GM21515 (cell line): ENCODE results near the gene KRT8.

Source experiments
- ATAC-seq: cut with Tn5 transposase; IDR thresholded peaks from one replicate; pipeline ENCODE4 v1.9.1; 2021; ENCODE audit not compliant: unreplicated experiment

The KRT8 gene

DNA sequence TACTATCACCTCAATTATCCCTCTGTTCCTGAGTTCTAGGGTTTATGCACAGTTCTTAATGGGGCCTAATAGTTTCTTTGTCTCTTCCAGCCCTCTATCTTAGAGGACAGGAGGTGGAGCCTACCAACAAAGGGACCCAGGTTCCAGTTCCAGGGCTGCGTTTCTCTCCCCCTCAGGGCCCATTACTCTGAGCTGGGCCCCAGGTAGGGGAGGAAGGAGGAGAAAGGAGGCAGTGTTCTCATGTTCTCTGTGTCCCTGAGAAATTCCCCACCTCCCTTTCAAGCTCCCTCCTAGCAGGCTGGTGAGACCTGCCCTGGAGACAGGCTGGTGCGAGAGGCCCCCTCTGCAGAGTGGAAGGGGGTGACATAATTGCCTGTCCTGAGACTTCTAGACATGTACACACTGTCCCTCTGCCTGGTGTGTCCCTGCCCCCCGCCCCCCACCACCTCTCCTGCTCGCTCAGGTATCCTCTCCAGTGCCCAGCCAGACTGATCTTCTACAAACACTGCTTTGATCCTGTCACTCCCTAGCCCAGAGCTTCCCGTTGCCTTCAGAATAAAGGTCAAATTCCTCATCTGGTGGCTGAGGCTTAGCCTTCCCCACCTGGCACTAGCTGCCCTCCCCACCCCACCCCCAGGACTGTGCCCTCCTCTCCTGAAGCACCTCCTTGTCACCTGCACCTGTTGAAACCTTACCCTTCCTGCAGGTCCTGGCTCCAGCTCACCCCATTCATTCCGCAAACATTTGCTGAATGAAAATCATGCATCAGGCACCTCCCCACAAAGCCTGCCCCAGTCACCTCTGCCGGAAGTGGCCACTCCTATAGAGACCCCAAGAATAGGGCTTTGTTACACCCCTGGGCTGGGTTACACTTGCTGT is 21.1 kb upstream of the KRT8 start:
- no peak for ATAC-seq

GRCh38 chr12:52924764-52925716 is 20.2 kb upstream of the KRT8 start:
- ATAC-seq, result no peak

GRCh38 chr12:52921488-52922165 is 16.8 kb upstream of the KRT8 start:
- ATAC-seq, result no peak

DNA sequence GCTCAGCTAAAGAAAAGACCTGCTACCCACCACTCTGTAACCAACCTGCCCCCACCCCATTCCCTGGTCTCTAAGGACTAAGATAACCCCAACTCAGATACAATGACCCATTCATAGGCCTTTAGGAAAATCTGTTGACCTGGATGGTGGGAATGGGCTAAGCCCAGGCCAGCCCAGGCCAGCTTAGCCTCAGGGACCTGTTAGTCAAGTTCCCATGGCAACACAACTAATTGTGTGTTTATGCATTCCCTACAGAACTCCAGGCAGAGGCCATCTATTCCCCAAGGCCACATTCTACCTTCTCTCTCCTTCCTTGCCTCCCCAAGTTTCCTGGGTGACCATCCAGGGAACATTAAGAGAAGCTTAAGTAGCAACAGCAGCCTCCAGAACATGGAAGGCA is 16.1 kb upstream of the KRT8 start:
- no peak for ATAC-seq

DNA sequence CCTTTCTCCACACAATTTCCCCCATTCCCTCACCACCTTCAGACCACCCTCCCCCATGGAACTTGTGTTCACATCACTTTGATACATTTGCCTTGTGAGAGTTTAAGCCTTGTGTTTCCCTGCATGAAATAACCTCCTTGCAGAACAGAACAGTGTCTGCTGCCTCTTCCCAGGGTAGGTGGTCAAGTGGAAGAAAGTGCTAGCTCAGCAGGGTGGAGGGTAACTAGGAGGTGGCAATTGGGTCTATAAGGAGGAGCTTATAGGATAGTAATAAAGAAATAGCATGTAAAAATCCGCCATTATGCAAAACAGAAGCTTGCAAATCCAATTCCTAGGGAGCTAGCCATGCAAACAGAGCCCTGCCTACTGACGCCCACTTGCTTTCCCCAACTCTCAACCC is 13.9 kb upstream of the KRT8 start:
- no peak for ATAC-seq

GRCh38 chr12:52918351-52918750 is 13.5 kb upstream of the KRT8 start:
- ATAC-seq, result no peak

GRCh38 chr12:52917800-52918199 is 12.9 kb upstream of the KRT8 start:
- ATAC-seq, result no peak

DNA sequence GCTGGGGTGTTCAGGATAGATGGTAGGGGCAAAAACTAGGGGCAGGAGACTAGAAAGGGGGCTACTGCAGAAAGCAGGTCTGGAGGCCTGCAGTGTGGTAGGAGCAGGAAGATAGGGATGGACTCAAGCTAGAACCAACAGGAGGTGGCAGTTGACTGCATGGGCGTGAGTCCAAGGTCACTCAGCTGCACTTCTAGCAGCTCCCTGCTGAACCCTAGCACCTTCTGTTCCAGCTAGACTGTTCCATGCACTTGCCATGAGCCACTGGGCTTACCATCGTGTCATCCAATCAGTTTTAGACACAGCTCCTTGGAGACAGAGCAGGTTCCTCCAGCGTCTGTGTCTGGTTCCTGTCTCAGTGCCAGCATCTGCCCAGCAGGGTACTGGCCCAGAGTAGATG is 11.3 kb upstream of the KRT8 start:
- no peak for ATAC-seq

- no peak for ATAC-seq
Observed at GRCh38 chr12:52915637-52916036, 10.8 kb upstream of the KRT8 start.

GRCh38 chr12:52914576-52915121 is 9.8 kb upstream of the KRT8 start:
- ATAC-seq, result no peak

- ATAC-seq, result no peak
Observed at GRCh38 chr12:52913431-52913821, 8.6 kb upstream of the KRT8 start.

- no peak for ATAC-seq
Observed at GRCh38 chr12:52912711-52913430, 8.0 kb upstream of the KRT8 start.

GRCh38 chr12:52910248-52910883 is 5.5 kb upstream of the KRT8 start:
- no peak for ATAC-seq

- ATAC-seq, result no peak
Observed at GRCh38 chr12:52909796-52910195, 4.9 kb upstream of the KRT8 start.

DNA sequence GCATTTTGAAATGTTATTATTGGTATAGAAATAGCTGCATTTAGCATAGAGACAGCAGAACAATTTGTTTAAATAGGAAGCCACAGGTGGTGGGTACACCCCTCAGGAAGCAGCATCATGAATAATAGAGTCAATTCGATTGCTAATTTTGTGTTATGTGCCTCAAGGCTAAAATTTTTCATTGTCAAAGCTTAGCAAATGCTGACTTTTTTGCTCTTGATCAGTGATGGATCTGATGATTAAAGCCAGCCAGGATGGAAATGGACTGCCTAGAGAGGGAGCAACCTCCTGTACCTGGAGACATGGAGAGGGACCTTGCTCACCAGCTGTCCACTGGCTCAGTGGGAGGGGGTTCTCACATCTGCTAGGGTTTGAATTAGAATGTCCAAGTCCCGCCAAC is 4.5 kb upstream of the KRT8 start:
- no peak for ATAC-seq

DNA sequence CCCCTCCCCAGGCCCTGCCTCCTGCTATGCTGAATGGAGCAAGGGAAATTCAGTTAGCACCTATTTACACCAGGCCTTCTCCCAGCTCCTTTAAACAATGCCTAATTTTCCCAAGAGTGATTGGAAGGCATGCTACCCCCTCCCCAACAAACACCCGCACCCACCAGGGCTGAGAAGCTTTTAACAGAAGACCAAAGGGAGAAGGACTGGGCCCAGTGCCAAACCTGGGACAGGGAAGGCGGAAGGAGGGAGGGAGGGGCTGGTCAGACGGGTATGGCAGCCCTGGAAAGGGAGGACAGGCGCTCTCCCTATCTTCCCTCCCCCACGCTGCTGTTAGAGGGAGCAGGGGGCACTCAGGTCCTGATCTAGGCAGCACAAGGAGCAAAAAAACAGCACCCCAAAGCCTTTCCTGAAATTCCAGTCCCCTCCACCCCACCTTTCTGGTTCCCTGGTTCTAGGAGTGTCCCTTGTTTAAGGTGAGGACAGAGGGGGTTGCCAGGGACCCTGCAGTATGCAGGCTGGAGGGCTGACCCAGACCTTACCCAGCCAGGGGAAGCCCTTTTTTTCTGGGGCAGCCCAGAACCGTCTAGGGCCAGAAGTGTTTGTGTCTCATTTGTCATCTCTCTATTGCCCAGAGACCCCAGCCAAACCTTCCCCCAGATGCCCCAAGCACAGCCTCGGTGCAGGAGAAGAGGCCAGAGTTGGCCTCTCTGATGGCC is 2.4 kb upstream of the KRT8 start:
- no peak for ATAC-seq

- no peak for ATAC-seq
Observed at GRCh38 chr12:52906191-52906601, 1.3 kb upstream of the KRT8 start.

DNA sequence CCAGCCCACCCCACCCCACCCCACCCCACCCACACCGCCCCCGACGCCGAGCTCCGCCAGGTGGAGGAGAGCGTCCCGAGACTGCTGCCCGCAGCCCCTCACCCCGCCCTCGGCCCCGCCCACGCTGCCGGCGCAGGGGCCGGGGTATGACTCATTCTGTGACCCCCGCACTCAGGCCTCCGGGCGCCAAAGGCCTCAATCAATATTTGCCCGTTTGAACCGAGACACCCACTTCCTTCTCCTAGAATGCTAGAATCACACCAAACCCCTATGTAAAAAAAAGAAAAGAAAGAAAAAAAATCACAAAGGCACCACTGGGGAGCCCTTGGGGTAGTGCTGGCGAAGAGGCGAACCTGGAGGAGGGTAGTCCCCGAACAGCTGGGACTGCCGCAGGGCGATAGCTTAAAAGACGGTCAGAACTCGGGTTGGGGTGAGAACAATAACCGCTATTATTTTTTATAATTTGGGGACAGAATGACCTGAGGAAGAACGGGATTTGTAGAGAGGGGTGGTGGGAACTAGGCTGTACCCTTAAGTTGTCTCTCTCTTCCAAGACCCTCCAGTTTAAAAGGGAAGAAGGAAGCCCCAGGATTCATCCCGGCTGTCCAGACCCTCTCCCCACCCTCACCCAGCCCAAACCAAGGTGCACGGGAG is 894 bp downstream of the KRT8 start:
- ATAC-seq, result no peak
